GM18519 (cell line): Measurements from ENCODE around the gene PHF13.

ENCODE experiments used
- ATAC-seq: cut with Tn5 transposase; IDR thresholded peaks from one replicate; pipeline ENCODE4 v1.9.1; 2021; ENCODE audit warnings: mild to moderate bottlenecking, moderate library complexity; ENCODE audit not compliant: unreplicated experiment, low FRiP score

The PHF13 gene

DNA sequence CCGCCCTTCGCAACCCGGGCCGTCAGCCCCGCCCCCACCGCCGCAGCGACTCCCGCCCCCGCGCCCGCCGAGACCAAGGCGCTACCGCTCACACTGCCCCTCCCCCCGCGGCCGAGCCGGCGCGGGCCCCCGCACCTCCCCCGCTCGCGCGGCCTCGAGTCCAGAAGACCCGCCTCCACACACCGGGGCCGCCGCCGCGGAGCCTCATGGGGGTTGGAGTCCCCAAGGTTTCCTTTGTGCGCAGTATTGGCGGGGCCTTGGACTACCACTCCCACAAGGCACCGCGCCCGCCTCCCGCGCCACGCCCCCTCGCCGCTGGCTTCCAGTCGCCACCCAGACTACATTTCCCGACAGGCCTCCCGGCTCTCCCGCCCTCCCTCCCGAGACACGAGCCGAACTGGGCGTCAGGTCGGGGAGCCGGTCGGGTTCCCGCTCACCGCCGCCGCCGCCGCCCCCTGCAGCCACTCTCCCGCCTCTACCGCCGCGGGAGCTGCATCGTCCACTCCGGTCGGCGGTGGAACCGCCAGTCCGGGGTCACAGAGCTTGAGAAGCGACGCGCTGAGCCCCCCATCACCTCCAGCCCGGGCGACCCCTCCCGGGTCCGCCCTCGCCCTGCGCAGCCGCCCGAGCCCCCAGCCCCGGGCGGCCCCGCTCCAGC lies at the start of gene PHF13:
Gene PHF13 (plus strand): TSS at position 371 of the 658 bp plus-strand sequence. CDS start 336 bp downstream, outside the sequence.
- peak; percentile 77 for ATAC-seq

DNA sequence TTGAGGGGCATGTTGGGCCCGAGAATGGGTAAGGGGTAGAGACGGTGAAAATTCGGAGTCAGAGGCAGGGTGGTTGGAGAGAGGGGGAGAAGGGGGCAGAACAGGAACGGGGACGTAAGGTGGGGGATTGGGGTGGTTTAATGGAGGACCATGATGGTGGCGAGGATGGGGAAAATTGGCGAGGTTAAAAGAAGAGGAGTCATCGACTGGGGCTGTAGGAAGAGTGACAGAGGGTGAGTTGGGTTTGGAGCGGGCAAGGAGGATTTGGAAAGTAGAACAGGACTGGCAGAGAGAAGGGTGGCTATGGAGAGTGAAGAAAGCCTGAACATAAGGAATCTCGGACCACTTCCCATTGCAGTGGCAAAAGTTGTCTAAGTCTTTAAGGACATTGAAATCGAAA lies 44.5 kb upstream of the PHF13 start:
- ATAC-seq: no peak

DNA sequence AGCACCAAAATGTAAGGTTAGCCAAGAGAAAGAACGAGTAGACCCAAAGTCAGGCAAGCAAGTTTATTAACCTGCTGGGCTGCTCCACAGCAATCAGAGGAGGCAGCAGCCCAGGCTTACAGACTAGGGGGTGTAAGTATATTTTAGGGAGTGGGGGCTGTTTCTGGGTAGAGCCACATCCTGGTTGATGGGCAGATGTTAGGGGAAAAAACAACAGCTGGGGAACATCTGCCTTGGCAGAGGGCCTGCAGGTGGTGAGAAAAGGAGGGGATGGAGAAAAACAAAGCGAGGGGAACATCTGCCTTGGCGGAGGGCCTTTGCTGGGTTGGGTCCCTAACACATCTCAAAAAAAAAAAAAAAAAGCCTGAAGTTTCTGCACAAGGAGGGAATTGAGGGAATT lies 43.4 kb upstream of the PHF13 start:
- ATAC-seq: no peak

DNA sequence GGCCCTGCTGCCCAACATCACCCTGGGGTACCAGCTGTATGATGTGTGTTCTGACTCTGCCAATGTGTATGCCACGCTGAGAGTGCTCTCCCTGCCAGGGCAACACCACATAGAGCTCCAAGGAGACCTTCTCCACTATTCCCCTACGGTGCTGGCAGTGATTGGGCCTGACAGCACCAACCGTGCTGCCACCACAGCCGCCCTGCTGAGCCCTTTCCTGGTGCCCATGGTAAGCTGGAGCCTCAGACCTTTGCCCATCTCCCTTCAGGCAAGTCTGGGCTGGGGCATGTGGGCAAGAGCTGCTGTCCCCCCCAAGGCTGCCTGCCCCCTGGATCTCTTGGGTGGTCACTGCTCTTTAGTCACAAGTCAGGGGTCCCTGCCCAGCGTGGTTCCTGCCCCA lies 42.5 kb upstream of the PHF13 start:
- ATAC-seq: no peak

DNA sequence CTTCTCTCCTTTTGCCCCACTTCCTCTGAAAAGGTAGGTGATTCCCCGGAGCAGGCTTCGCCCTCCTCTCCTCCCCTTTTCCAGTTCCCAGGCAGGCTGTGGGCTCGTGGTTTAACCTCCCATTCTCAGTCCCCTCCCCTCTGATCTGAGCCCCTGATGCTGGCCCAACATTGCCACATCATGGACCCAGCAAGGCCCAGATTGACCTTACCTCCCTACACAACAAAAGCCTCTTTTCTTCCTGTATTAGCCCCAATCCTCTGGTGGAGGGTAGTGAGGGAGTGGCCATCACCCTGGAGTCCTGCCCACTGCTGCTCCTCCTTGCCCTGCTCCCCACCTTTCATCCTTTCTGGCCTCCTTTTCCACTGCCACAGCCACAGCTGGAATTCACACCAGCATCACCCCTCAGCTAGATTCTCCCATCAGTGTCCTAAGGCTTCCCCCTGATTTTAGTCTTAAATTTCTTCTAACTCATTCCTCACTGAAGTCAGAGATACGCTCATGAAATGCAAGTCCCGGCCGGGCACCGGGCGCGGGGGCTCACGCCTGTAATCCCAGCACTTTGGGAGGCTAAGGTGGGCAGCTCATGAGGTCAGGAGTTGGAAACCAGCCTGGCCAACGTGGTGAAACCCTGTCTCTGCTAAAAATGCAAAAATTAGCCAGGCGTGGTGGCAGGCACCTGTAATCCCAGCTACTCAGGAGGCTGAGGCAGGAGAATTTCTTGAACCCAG lies 40.7 kb upstream of the PHF13 start:
- ATAC-seq: no peak

DNA sequence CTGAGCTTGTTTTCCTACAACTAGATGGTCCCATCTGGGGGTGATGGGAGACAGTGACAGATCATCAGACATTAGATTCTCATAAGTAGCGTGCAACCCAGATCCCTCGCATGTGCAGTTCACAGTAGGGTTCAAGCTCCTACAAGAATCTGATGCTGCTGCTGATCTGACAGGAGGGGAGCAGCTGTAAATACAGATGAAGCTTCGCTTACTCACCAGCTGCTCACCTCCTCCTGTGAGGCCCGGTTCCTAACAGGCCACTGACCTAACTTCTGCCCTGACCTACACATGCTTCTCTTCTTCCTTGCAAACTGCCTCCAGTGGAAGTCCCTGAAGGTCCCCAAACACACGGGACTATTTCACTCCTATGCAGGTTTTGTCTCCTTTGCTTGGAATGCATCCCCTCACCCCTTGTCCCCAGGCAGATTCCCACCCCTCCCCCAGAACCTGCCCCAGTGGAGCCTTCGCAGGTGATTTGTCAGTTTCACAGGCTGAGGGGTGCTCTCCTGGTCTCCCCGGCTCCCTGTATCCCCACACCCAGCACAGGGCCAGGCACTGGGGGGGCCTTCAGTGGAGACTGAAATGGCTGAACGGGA lies 39.4 kb upstream of the PHF13 start:
- ATAC-seq: no peak

DNA sequence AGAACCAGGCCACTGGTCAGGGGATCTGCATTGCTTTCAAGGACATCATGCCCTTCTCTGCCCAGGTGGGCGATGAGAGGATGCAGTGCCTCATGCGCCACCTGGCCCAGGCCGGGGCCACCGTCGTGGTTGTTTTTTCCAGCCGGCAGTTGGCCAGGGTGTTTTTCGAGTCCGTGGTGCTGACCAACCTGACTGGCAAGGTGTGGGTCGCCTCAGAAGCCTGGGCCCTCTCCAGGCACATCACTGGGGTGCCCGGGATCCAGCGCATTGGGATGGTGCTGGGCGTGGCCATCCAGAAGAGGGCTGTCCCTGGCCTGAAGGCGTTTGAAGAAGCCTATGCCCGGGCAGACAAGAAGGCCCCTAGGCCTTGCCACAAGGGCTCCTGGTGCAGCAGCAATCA lies 38.7 kb upstream of the PHF13 start:
- no peak for ATAC-seq

DNA sequence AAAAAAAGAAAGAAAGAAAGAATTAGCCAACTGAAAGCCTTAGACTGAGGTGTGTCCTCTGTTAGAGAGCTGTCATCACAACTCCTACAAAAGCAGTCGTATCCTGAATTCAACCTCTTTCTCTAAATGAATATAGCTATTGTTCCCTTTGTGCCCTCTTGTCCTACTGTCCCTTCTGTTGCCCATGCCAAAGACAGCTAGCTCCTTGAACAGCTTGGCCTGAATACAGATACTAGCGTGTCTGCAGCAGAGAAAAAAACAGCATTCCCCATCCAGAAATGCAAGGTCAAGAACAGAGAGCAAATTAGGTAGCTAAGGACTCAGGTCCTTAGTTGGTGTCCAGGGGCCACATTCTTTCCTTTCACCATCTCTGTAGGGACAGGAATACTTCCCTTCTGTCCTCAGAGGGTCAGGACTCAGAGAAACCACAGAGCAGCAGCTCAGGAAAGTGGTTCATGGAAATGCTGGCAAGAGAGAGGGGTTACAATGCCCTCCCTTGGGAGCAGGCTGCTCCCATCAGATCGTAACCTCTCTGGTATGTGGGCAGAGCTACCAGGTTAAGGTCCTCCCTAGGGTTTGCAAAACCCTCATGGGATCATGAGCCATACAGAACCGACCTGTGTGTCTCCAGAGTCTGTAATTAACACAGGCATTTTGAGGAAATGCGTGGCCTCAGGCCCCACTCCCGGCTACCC lies 35.6 kb upstream of the PHF13 start:
- ATAC-seq: no peak

DNA sequence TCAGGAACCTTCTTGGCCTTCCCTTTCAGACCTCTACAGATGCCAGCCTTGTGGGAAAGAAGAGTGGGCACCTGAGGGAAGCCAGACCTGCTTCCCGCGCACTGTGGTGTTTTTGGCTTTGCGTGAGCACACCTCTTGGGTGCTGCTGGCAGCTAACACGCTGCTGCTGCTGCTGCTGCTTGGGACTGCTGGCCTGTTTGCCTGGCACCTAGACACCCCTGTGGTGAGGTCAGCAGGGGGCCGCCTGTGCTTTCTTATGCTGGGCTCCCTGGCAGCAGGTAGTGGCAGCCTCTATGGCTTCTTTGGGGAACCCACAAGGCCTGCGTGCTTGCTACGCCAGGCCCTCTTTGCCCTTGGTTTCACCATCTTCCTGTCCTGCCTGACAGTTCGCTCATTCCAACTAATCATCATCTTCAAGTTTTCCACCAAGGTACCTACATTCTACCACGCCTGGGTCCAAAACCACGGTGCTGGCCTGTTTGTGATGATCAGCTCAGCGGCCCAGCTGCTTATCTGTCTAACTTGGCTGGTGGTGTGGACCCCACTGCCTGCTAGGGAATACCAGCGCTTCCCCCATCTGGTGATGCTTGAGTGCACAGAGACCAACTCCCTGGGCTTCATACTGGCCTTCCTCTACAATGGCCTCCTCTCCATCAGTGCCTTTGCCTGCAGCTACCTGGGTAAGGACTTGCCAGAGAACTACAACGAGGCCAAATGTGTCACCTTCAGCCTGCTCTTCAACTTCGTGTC lies 34.7 kb upstream of the PHF13 start:
- no peak for ATAC-seq

DNA sequence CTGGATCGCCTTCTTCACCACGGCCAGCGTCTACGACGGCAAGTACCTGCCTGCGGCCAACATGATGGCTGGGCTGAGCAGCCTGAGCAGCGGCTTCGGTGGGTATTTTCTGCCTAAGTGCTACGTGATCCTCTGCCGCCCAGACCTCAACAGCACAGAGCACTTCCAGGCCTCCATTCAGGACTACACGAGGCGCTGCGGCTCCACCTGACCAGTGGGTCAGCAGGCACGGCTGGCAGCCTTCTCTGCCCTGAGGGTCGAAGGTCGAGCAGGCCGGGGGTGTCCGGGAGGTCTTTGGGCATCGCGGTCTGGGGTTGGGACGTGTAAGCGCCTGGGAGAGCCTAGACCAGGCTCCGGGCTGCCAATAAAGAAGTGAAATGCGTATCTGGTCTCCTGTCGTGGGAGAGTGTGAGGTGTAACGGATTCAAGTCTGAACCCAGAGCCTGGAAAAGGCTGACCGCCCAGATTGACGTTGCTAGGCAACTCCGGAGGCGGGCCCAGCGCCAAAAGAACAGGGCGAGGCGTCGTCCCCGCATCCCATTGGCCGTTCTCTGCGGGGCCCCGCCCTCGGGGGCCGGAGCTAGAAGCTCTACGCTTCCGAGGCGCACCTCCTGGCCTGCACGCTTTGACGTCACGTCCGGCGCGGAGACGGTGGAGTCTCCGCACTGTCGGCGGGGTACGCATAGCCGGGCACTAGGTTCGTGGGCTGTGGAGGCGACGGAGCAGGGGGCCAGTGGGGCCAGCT lies 34.0 kb upstream of the PHF13 start, which contains the start of gene ZBTB48:
Gene ZBTB48 (plus strand): TSS at position 621 of the 745 bp plus-strand sequence. CDS start 616 bp downstream, outside the sequence.
- ATAC-seq: peak; percentile 88

DNA sequence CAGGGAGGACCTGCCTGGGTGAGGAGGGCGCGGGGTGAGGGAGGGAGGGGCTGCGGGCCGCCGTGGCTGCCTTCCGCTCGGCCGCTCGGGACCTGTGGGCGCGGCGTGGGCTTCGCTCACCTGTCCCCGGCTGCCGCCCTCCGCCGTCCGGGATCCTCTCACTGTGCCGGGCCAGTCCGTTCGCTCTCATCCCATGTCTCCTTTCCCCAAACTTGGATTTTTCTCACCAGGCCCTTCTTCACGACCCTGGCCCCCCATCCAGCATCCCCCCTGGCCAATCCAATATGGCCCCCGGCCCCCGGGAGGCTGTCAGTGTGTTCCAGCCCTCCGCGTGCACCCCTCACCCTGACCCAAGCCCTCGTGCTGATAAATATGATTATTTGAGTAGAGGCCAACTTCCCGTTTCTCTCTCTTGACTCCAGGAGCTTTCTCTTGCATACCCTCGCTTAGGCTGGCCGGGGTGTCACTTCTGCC lies 33.4 kb upstream of the PHF13 start:
- ATAC-seq: no peak

DNA sequence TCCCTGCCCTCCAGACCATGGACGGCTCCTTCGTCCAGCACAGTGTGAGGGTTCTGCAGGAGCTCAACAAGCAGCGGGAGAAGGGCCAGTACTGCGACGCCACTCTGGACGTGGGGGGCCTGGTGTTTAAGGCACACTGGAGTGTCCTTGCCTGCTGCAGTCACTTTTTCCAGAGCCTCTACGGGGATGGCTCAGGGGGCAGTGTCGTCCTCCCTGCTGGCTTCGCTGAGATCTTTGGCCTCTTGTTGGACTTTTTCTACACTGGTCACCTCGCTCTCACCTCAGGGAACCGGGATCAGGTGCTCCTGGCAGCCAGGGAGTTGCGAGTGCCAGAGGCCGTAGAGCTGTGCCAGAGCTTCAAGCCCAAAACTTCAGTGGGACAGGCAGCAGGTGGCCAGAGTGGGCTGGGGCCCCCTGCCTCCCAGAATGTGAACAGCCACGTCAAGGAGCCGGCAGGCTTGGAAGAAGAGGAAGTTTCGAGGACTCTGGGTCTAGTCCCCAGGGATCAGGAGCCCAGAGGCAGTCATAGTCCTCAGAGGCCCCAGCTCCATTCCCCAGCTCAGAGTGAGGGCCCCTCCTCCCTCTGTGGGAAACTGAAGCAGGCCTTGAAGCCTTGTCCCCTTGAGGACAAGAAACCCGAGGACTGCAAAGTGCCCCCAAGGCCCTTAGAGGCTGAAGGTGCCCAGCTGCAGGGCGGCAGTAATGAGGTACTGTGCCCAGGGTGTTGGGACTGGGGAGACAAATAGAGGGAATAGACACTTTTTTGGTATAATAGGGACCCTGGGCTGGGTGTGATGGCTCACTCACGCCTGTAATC lies 32.7 kb upstream of the PHF13 start:
- no peak for ATAC-seq

DNA sequence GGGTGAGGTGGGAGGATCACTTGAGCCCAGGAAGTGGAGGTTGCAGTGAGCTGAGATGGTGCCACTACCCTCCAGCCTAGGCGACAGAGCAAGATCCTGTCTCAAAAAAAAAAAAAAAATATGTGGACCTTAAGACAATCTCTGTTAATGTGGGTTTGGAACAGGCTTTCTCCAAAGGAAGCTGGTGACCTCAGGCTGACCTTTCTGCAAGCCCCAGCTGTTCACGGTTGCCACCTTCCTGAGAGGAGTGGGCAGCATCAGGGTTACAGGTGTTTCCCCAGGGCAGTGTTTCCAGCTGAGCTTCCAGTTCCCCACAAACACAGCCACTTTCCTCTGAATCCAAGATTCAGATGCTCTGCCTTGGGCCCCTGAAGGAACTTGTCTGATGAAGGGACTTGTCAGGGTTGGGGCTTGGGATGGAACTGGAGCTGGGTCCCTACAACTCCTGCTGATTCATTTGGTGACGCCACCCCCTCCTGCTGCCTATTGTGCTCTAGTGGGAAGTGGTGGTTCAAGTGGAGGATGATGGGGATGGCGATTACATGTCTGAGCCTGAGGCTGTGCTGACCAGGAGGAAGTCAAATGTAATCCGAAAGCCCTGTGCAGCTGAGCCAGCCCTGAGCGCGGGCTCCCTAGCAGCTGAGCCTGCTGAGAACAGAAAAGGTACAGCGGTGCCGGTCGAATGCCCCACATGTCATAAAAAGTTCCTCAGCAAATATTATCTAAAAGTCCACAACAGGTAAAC lies 31.8 kb upstream of the PHF13 start:
- no peak for ATAC-seq

DNA sequence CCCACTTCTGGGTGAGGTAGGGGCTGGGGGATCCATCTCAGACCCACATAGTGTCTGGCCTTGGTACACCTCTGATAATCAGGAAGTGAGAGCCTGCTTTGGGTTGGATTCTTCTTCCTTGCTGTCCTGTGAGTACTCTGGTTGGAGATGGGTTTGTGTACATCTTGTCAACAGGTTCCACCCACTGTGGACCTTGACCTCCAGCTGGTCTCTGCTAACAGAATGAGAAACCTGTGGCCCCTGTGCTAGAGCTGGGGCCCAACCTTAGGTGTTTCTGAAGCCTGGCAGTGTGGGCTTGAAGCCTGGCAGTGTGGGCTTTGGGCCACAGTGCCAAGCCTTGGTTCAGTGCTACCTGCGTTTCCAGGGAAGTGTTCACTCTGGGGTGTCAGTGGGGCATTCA lies 31.2 kb upstream of the PHF13 start:
- no peak for ATAC-seq

DNA sequence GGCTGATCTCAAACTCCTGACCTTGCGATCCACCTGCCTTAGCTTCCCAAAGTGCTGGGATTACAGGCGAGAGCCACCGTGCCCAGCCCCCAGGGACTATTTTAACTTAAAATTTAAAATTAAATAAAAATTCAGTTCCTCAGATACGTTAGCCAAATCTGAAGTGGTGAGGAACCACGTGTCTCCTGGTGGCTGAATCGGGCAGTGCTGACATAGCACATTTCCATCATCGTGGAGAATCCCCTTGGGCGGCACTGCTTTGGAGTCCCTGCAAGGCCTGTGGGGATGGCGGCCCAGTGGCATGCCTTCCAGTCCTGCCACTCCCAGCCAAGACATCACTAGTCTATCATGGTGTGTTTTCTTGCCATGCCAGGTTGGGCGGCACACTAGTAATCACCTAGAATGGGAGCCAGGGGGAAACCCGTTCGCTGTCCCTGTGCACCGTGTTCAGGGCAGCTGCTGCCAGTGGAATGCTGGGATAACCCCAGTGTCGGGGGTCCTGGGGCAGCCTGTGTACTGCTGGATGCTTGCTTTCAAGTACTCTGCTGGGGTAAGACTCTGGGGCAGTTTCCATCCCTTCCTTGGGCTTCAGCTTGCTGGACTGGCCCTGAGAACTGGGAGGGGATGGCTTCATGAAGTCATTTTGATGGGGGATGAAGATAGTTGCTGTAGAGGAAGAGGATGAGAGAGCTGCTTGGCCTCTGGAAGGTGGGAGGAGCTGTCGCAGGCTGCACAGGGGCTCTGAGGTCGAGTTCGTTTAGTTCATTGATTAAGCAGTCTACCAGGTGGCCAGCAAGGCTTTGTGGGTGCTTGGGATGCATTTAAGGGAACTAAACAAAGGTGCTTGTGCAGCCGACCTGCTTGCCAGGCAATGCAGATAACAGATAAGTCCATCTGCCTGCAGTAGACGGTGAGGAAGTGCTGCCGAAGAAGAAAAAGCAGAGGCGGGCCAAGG lies 29.1 kb upstream of the PHF13 start:
- no peak for ATAC-seq

DNA sequence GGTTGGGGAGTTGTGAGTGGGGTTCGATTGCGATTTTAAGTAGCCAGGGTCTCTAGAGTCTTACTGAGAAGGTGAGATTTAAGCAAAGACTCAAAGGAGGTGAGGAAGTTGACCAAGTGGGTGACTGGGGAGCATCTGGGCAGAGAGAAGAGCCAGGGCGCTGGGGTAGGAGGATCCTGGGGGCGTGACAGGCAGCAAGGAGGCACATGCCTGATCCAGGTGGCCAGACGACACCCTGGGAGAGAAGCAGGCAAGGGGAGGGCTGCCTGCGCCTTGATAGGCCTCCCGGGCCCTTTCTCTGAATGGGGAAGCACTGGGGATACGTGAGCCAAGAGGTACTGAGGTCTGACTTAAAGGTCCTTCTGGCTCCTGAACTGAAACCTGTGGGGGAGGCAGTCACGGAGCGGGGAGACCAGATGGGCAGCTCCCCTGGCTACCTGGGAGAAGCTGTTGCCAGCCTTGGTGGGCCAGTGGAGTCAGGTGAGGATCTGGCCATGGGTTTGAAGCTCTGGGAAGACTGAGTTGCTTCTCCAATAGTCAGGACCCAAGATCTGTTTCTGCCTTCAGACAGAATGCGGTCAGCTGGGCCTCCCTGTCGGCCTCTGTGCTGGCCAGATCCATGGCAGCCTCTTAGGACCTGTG lies 28.3 kb upstream of the PHF13 start:
- ATAC-seq: no peak
